Vagina (tissue), 2 donors: ENCODE data around the gene MECP2.

Source experiments
- CTCF ChIP-seq, 3 experiments: fragments of 450-650 bp in 2 of 3; fragments of 200-600 bp in 1 of 3; sonication (generic) in 1 of 3; IDR thresholded peaks; one replicate each; pipeline ENCODE4 v1.5.1; 2017 to 2019; ENCODE audit warnings: antibody characterized with exemption in 3 of 3, mild to moderate bottlenecking in 2 of 3, moderate library complexity in 2 of 3
- POLR2A ChIP-seq, 2 donors: fragments of 450-650 bp; IDR thresholded peaks; one replicate each; pipeline ENCODE4 v1.6.1; 2017; ENCODE audit warnings: antibody characterized with exemption in 2 of 2, mild to moderate bottlenecking in 2 of 2, moderate library complexity in 2 of 2

- TF ChIP-seq POLR2A (IDR thresholded peaks at IDR 0.05): no peak
- no peak for TF ChIP-seq CTCF (IDR thresholded peaks at IDR 0.05)
These were observed 95.2 kb downstream of the MECP2 start for GRCh38 chrX:154002215-154002719.
